ENCODE measurements around the gene DAB1.

Gene DAB1

GRCh38 chr1:57289781-57290180 lies 134.1 kb downstream of the DAB1 start:
- no peak overlapping the region for H3K4me3 ChIP-seq (ENCODE audit: low read length)
- TF ChIP-seq CTCF (conservative IDR thresholded peaks at IDR 0.05; ENCODE audit: low read length) = no peak
- no peak for DNase-seq (ENCODE audit: low read depth)

- TF ChIP-seq CTCF (conservative IDR thresholded peaks at IDR 0.05; ENCODE audit: low read length) = no peak
- no peak for DNase-seq (ENCODE audit: low read depth)
- H3K4me3 ChIP-seq (ENCODE audit: low read length) = no peak overlapping the region
Measured at GRCh38 chr1:57285992-57286391, 137.9 kb downstream of the DAB1 start.

GRCh38 chr1:57282411-57282810 lies 141.4 kb downstream of the DAB1 start:
- no peak overlapping the region for H3K4me3 ChIP-seq (ENCODE audit: low read length)
- no peak for TF ChIP-seq CTCF (conservative IDR thresholded peaks at IDR 0.05; ENCODE audit: low read length)
- no peak for DNase-seq (ENCODE audit: low read depth)

GRCh38 chr1:57281324-57281723 lies 142.5 kb downstream of the DAB1 start:
- no peak for DNase-seq (ENCODE audit: low read depth)
- no peak overlapping the region for H3K4me3 ChIP-seq (ENCODE audit: low read length)
- TF ChIP-seq CTCF (conservative IDR thresholded peaks at IDR 0.05; ENCODE audit: low read length) = no peak

GRCh38 chr1:57279909-57280666 lies 143.8 kb downstream of the DAB1 start:
- DNase-seq (ENCODE audit: low read depth) = no peak
- no peak overlapping the region for H3K4me3 ChIP-seq (ENCODE audit: low read length)
- TF ChIP-seq CTCF (conservative IDR thresholded peaks at IDR 0.05; ENCODE audit: low read length) = no peak

GRCh38 chr1:57278558-57278957 lies 145.3 kb downstream of the DAB1 start:
- no peak overlapping the region for H3K4me3 ChIP-seq (ENCODE audit: low read length)
- no peak for TF ChIP-seq CTCF (conservative IDR thresholded peaks at IDR 0.05; ENCODE audit: low read length)
- DNase-seq (ENCODE audit: low read depth) = no peak

- DNase-seq (ENCODE audit: low read depth) = no peak
- H3K4me3 ChIP-seq (ENCODE audit: low read length) = no peak overlapping the region
- TF ChIP-seq CTCF (conservative IDR thresholded peaks at IDR 0.05; ENCODE audit: low read length) = no peak
Measured at GRCh38 chr1:57277681-57278080, 146.2 kb downstream of the DAB1 start.

All from AG10803 (cell line).